HT-29 (cell line): ENCODE results near the gene SMYD3. TPM values are rescaled to one million over a fixed set of nuclear protein-coding genes. Genes with fewer than 3 reads are reported as not detected.

Source experiments
- DNase-seq: peaks from one replicate; pipeline ENCODE4 v3.0.0-alpha.2; 2015; ENCODE audit warnings: low spot score
- total RNA-seq: library from RNA; depleted of rRNA; stranded (reverse); fragments of >200 nt; shearing (Covaris generic); gene quantifications from 2 replicates; pipeline ENCODE4 v1.2.3, GENCODE V29; 2014

Gene SMYD3
- total RNA-seq, 1 experiment from 2014 or later: 24.3 TPM

DNA sequence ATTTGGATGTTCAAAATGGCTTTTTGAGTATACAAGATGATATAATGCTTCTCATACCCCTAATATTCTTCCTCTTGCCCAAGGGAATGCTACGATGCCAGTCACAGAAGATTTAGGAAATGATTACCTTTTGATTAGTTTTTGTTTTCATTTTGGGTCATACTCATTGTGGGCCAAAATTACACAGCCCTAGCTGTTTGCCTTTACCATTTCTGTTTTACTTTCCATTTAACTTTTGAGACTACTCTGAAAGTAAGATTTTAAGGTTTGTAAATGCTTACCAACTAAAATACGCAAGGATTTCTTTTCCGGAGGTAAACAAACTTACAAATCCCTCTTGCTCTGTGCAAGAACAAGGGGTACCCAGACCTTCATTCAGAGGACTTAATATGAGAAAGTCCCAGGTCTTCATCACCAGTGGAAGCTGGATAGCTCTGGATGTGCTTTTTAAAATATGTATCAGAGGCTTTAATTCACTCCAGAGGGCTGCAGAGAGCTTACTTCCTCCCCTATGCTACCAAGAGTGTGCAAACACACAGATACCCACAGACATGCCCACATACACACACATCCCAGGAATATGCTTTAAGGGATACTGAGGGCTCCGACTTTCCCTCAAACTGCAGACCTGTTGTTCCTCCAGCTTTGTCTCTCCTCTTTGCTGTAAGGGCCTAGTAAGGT, 631.4 kb downstream of the SMYD3 start:
- no peak for DNase-seq

DNA sequence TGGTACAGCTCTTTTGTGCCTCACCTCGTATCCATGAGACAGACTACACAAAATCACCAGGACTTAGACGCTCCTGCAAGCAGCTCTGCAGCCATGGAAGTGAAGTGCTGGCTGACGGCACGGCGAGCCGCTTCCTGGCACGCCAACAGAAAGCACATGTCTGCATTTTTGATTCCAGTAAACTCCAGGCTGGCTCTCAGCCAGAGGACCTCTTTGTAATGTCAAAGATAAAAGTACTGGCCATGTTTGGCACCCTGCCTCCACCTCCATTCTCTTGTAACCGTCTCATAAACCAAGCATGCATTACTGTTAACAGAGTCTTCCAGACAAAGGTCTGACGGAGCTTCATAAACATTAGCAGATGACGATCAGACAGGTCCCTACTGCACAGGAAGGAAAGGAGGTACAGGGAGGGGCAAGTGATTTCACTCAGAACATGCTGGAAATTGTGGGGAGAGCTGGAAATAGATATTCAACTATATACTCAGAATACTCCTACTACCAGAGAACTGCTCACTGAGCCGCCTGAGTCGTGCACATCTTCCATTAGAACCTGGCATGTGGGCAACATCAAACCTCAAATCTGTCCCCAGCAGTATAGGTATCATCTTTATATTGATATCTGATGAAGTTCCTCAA, 632.0 kb downstream of the SMYD3 start:
- DNase-seq: peak; percentile 28

DNA sequence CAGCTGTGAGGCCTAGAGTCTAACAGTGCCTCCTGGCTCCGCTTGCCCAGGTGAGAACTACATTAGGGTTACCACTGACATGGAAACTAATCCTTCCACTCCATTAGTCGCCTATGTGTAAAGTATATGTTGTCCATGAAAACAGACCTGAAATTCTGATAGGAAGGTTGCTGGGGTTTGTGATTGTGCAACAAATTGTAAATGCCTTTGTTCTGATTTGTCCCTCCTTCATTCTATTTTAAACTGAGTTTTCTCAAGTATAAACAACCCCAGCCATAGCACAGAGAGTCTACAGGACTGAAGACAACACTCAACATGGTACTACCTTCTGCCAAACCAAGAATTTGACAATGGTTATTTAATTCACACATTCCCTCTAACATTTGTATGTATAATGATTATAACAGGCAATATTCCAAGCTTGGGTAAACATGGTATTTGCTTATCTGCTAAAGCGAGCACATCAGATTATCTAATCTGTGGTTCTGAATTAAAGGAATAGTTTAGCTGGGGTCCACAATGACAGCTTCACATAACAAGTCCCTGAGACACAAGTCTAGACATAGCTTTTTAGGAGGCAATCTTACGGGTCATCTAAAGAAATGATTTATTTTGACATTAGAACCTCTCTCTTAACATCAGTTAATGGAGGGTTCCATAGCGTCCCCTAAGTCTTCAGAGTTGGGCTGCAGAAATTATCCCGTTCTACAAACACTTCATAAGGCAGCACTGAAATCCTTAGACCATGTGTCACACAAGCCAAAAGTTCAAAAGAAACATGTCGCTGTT, 633.0 kb downstream of the SMYD3 start:
- DNase-seq: no peak

DNA sequence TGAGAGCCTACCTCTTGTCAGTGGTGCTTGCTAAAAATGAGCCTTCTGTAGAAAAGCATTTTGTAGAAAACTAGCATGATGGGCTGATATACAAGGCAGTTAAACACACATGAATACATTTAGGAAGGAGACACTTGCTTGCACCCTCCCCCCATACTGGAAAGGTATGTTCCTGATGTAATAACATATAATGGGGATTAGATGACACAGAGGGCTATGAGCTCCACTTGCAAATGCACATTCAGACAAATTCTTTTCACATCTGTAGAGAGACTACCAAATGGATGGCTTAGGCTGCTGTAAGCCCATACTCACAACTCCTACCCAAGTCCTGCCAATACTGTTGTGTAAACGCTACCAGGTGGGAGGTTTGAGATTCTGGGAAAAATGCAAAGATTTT, 634.0 kb downstream of the SMYD3 start:
- no peak for DNase-seq

DNA sequence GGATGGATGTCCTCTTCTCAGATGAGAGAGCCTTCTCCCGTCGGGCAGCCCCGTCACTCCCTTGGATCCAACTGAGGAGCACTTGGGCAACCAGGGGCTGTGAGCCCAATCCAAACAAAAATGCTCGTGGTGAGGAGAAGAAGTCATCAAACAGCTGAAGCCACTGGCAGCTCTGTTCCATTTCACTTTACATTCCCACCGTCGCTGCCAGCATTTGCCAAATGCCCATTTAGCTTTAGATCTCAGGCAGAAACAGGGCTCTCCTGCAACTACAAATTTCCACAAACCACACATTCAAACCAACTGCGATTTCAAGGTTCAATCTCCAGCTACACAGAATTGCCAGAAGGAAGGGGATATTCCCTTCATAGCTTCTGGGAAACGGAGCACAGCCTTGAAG, 634.6 kb downstream of the SMYD3 start:
- no peak for DNase-seq

DNA sequence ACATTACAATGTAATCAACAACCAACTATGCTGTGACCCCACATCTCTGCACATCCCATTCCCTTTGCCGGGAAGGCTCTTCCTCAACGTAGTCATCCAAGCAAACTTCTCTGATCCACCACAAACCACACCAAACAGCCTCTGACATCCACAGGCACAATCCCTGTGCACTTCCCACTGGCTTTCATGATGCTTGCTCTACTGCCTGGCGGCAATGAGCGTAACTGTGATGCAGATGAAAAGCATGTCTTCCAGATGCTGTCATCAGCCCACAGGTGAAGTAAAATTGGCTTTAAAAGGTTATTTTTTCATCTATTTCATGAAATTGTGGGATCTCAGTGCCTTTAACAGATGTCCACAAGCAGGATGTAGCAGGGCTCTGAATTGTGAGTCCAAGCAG, 635.2 kb downstream of the SMYD3 start:
- no peak for DNase-seq

DNA sequence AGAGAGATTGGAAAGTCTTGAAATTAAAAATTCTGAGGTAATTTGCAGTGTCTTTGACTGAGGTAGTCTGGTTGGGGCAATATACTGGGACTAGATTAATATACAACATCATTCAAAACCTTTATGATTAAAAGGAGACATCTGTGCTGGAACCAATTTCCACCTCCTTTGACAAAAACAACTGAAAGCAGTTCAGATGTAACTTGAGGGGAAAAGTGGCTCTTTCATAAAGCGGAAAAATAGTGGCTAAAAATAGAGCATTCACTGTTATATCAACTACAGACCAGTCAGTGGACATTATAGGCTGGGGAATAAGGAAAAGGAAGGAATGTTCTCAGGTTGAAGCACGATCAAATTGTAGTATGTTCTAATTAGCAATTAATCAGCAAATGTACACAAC, 635.9 kb downstream of the SMYD3 start:
- DNase-seq: no peak

DNA sequence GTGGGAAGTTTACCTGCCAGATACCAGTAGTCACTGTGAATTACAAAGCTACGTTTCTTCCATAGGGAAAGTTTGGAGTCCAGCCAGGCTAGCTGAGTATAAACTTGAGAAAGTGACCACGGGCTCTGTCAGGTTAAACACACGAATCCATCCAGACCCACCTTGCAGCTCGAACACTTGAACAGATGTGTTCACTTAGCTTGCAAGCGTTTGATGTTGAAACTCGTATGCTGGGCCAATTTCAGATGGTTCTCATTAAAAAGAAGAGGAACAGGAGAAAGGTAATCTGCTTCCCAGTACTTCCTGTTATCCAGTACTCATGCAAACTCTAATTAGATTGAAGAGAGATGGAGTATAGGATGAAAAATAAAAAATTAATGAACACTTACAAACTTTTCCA, 636.4 kb downstream of the SMYD3 start:
- no peak for DNase-seq

DNA sequence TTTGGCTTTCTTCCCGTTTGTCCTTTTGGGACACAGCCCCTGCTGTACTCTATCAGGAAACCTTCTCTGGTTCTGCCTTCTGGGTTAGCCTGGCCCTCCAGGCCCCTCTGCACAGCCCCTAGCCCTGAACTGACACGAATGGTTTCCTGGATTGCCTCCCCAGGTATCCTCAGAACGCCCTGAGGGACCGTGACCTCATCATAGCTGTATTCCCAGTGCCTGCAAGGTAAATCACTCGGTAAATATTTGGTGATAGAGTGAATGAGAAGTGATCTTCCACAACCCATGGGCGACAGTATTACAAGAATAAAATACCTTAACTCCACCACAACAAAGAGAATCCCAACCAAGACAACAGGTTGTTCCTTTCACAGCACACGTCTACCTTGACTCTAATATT, 637.2 kb downstream of the SMYD3 start:
- no peak for DNase-seq

DNA sequence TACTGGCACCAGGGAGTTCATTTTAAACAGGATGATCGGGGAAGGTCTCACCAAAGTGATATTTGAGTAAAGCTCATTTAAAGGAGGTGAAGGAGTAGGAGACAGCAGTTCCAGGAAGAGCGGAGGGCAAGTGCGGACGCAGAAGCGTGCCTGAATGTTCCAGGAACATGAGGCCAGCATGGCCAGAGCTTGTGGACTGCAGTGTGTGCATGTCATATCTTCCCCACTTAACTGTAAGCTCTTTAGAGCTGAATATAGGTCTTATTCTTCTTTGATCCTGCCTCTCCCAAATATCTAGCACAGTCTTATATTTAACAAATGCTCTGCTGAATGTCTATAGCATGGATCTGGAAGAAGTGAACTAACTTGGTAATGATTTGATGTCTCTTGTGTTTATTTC, 639.3 kb downstream of the SMYD3 start:
- DNase-seq: no peak

DNA sequence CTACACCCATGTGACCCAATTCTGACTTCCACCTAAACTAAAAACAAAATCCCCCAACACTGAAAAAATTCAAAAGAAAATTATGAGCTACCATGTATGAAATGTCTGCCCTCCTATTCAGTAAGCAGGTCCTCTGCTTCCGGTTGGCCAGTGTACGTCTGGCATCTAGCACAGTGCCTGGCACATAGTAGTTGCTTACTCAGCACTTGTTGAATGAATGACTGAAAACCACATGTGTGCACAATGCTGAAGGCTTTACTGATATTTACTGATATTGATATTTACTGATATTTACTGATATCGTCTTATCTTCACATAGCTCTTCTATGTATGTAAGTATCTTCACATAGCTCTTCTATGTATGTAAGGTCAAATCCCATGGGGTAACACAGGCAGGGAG, 642.2 kb downstream of the SMYD3 start:
- DNase-seq: no peak

DNA sequence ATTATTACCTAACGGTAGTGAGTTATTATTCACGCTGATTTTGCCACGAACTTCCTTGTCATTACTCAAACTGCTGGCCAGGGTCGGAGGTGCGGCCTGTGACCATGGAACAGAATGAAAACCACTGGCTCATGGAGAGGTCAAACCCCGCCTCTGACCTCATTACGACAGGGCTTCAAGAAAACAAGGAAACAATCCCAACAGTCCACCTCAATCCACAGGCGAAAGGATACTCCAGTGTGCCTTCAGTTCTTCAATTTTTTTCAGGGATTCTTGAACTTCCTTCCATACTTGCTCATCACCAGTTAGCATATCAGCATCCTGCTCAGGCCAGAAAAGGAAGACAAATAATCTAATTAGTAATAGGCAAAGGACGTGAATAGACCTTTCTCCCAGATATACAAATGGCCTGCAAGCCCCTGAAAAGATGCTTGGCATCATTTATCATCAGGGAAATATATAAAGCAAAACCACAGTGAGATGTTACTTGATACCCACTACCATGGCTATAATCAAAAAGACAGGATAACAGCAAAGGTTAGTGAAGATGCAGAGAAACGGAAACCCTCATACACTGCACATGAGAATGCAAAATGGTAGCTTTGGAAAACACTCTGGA, 643.4 kb downstream of the SMYD3 start:
- no peak for DNase-seq

DNA sequence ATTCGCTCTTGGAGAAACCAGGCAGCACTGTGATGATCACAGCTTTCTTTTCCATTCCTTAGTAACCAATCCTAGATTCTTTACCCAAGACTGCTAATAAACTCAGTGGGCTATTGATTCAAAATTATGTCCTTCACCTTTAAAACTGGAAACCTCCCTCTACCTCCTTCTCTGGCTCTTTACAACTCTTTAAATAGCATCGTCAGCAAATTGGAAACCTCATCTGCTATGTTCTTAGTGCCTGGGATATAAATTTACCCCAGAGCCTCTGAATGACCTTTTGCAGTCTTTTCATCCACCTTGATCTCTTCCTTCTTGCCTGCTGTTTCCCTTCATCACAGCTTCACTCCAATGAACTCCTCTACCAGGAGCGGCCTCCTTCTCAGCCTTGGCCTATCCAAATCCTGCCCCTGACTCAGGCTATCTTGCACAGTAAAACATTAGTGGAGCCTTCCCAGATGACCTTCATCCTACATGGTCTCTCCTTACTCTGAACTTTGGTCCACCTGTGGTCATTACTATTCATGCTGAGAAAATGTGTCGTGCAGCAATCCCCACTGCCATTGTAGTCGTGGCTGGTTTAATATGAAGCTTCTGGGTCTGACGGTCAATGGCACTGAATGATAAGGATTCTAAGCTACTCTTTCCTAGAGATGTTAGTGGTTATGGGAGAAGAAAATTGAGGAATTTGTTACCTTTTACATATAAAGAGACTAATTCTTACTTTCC, 644.1 kb downstream of the SMYD3 start:
- DNase-seq: no peak

DNA sequence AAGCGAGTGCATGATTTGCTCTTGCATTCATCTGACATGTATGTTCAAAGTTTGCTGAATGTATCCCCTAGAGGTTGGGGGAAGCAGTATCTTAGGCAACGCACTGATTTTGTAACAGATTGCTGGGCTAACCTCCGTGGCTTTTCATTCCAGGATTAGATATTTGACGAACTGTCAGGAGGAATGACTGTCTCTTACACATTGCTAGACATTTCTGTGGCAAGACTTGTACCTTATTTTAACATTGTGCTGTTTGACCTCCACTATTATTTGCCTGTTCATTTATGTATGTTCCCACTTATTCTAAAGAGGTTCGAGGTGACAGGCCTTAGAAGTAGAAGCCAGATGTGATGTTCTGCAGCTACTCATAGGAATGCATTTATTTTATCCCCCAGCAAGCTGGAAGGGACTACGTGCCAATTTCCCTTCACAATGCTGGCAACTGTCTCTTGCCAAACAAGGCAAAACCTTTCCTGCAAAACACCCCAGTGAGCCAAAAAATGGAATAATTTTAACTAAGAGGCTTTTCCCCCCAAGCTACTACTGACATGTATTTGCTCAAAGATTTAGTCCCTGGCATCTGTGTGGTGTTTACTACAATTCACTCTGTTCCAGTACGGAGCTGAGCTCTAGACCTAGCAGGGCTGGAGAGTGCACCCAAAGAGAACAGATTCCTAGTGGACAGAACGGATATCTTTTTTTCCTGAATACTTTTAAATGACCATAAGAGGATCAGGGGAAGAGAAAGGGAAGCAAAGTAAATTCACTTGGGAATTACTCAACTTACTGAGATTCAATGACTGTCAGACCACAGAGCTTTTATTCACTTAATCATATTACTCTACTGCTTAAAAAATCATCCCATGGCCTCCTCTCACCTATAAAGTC, 646.2 kb downstream of the SMYD3 start:
- DNase-seq: no peak

DNA sequence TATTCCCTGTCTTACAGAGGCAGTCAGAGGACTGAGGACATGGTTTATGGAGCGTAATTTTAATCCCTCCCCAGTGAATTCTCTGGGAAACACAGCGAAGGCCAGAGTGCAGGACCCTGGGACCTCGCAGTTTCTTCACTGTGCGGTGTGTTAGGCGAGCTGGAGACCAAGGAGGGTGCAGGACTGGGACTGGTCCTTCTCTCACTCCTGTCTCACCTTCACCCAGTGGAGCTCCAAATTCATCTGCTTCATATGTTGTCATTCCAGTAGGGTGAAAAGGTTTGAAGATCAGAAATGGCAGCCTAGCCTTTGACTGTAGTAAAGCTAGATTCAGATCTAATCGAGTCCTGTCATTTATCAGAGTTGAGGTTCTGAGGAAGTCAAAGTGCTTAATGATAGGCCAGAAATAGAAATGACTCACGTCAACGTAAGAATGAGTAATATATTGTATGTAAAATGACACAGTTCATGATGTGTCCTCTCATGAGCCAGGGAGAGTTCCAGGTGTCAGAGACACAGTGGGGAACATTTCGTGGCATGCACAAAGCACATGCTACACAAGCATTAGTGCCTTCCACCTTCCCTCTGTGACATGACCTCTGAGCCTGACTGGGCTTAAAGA, 647.5 kb downstream of the SMYD3 start:
- no peak for DNase-seq

DNA sequence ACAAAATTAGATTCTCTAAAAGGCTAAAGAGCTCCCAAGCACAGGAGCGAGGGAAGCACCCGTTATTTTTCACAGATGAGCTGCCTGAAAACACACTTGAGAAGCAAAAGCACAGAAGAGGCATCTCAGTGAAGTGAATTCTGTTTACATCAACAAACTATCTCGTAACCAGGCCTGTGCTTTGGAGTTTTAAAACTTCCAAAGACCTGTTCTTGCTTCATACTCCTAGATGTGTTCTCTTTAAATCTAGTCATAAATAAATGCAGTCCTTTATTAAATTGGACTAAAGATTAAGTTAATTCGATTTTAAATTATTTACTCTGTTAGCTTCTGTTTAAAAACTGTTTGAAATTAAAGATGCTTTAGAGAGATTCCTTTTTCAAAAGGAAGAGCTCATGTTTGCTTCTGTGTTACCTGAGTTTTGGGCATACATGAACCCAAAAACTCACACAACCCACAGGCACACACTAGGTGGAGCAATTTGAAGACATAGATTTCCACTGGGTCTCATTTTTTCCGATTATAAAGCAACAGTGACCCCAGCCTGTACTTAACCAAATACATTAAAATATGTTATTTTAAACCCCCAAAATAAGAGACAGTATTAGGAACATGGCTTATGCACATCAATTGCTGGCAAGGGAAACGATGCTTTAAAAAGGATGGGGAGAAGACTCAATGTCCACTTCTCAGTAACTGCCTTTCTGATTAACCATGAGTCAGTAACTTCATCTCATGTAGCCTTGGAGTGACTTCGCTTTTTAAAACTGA, 648.2 kb downstream of the SMYD3 start:
- DNase-seq: peak; percentile 3

DNA sequence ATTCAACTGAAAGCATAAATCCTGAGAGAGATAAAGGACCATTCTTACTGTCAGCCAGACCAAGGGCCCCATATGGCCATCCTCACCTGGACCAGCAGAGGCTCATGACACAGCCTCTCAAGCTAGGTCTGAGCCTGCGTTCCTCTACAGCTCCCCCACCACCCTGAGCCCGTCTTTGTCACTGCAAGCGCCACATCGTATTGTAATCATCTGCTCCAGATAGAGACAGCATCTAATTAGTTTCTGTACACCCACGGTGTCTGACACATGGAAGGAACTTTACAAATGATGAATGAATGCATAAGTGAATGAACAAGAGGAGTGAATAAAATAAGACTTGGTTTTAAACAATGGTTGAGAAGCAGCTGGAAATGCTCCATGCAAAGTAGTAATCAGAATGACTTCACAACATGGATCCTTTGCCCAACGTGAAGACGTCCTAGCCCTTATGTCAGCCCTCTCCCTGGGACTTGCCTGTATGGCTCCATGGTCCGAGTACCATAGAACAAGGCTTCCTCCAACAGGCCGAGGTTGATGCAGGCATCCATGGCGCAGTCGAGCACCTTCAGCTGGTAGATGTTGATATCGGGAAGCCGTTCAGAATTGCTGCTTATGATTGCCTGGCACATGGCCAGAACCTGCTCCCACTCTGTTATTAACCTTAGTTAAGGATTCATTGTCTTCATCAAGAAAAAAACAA, 648.9 kb downstream of the SMYD3 start:
- DNase-seq: no peak

DNA sequence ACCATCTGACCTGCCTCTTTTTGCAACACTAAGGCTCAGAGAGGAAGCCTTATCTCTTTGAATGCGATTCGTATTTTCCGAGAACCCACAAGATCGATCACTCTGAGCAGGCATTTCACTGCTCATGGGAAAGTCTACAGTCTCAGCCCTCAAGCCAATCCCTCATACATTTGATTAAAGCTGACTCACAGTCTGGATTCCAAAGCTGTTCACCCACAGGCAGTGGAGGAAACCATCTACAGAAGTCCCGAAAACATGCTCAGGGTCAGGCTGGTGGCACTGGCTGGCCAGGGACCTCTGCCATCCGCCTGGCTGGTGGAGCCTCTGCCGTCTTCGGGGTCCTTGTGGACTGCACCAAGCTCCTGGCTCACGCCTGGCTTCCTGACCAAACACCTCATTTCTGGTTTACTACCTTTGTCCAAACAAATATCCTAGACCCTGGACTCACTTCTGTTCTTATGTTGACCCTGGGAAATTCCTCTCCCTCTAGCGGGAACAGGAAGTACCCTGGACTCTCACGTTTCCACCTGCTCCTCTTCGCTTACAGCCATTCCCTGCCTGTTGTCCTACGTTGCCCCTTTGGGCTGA, 650.0 kb downstream of the SMYD3 start:
- no peak for DNase-seq
